Neural cell (in vitro differentiated cells): ENCODE measurements around the gene UQCC2. TPM values are rescaled to one million over a fixed set of nuclear protein-coding genes. Genes with fewer than 3 reads are reported as not detected.
A peak's percentile ranks its signal among the peaks of the same experiment; 100 is the strongest.

ENCODE experiments used
- H2AFZ ChIP-seq: fragments of 200-600, 300-800 bp; sonication (generic), shearing (Covaris generic); 2 replicates; pipeline ENCODE4 v1.6.0; 2014; ENCODE audit warnings: low read depth, mild to moderate bottlenecking, antibody characterized with exemption, low read length, moderate library complexity
- H3F3A ChIP-seq: fragments of 200-600 bp; shearing (Covaris generic); 2 replicates; pipeline ENCODE4 v1.6.1; 2016; ENCODE audit warnings: mild to moderate bottlenecking, moderate library complexity, mixed read lengths, antibody characterized with exemption, low read length; ENCODE audit not compliant: insufficient read depth, poor library complexity, severe bottlenecking
- H3K27ac ChIP-seq: fragments of 200-600, 300-800 bp; sonication (generic), shearing (Covaris generic); 2 replicates; pipeline ENCODE4 v1.5.1; 2014; ENCODE audit warnings: mild to moderate bottlenecking, low read length, moderate library complexity
- H3K27me3 ChIP-seq: fragments of 300-800, 200-600 bp; sonication (generic), shearing (Covaris generic); 2 replicates; pipeline ENCODE4 v1.6.0; 2014; ENCODE audit warnings: mild to moderate bottlenecking, low read depth, low read length, moderate library complexity; ENCODE audit not compliant: insufficient read depth
- H3K36me3 ChIP-seq: fragments of 300-800, 200-600 bp; sonication (generic), shearing (Covaris generic); 2 replicates; pipeline ENCODE4 v1.5.1; 2014; ENCODE audit warnings: mild to moderate bottlenecking, antibody characterized with exemption, low read length, moderate library complexity; ENCODE audit not compliant: insufficient read depth
- H3K4me2 ChIP-seq: fragments of 300-800, 200-600 bp; sonication (generic), shearing (Covaris generic); 2 replicates; pipeline ENCODE4 v1.6.0; 2014; ENCODE audit warnings: mild to moderate bottlenecking, low read length
- H3K4me3 ChIP-seq: fragments of 300-800, 200-600 bp; sonication (generic), shearing (Covaris generic); 2 replicates; pipeline ENCODE4 v1.5.1; 2014; ENCODE audit warnings: mild to moderate bottlenecking, low read length, moderate library complexity
- H3K79me2 ChIP-seq: fragments of 200-600 bp; shearing (Covaris generic); replicated peaks from 2 replicates; pipeline ENCODE4 v1.6.0; 2014; ENCODE audit warnings: mild to moderate bottlenecking, low read length, moderate library complexity; ENCODE audit not compliant: insufficient read depth
- H3K9ac ChIP-seq: fragments of 300-800, 200-600 bp; sonication (generic), shearing (Covaris generic); 2 replicates; pipeline ENCODE4 v1.6.1; 2016; ENCODE audit warnings: mild to moderate bottlenecking, low read length, mixed read lengths
- H3K9me2 ChIP-seq: fragments of 200-600 bp; shearing (Covaris generic); 2 replicates; pipeline ENCODE4 v1.6.1; 2016; ENCODE audit warnings: mild to moderate bottlenecking, low read length, mixed read lengths; ENCODE audit not compliant: insufficient read depth
- H3K9me3 ChIP-seq: fragments of 200-600, 300-800 bp; sonication (generic), shearing (Covaris generic); 2 replicates; pipeline ENCODE4 v1.6.1; 2016; ENCODE audit warnings: mild to moderate bottlenecking, mixed run types, low read length, moderate library complexity, mixed read lengths
- H4K20me1 ChIP-seq: fragments of 200-600 bp; shearing (Covaris generic); 2 replicates; pipeline ENCODE4 v1.6.1; 2016; ENCODE audit warnings: mild to moderate bottlenecking, mixed run types; ENCODE audit not compliant: insufficient read depth
- CTCF ChIP-seq: fragments of 450-650 bp; IDR thresholded peaks from 2 replicates; pipeline ENCODE4 v1.5.1; 2014; ENCODE audit warnings: antibody characterized with exemption, mild to moderate bottlenecking, moderate library complexity; ENCODE audit not compliant: poor library complexity, severe bottlenecking
- EP300 ChIP-seq: fragments of 450-650 bp; conservative IDR thresholded peaks from 2 replicates; pipeline ENCODE4 v1.6.1; 2014; ENCODE audit warnings: antibody characterized with exemption, mild to moderate bottlenecking, moderate library complexity; ENCODE audit not compliant: poor library complexity, severe bottlenecking
- EZH2 ChIP-seq: fragments of 200-600, 300-800 bp; shearing (Covaris generic), sonication (generic); IDR thresholded peaks from 2 replicates; pipeline ENCODE4 v1.6.1; 2014; ENCODE audit warnings: antibody characterized with exemption, low read length, borderline replicate concordance, mild to moderate bottlenecking; ENCODE audit not compliant: insufficient read depth, poor library complexity, severe bottlenecking
- MXI1 ChIP-seq: fragments of 450-650 bp; conservative IDR thresholded peaks from 2 replicates; pipeline ENCODE4 v1.6.1; 2014; ENCODE audit warnings: antibody characterized with exemption, mild to moderate bottlenecking; ENCODE audit not compliant: poor library complexity, severe bottlenecking
- POLR2AphosphoS5 ChIP-seq: IDR thresholded peaks from 2 replicates; pipeline ENCODE4 v1.6.1; 2012
- RAD21 ChIP-seq: fragments of 450-650 bp; conservative IDR thresholded peaks from 2 replicates; pipeline ENCODE4 v1.6.1; 2014; ENCODE audit warnings: antibody characterized with exemption, mild to moderate bottlenecking, moderate library complexity
- SMC3 ChIP-seq: fragments of 450-650 bp; conservative IDR thresholded peaks from 2 replicates; pipeline ENCODE4 v1.6.1; 2014; ENCODE audit warnings: antibody characterized with exemption, mild to moderate bottlenecking, moderate library complexity; ENCODE audit not compliant: poor library complexity
- polyA plus RNA-seq: library from polyadenylated mRNA; depleted of rRNA; stranded (reverse); fragments of >200 nt; gene quantifications from 2 replicates; pipeline ENCODE4 v1.2.3, GENCODE V29; 2014
- TF ChIP-seq, protein P1 (sequence below): IDR thresholded peaks from 2 replicates; pipeline ENCODE4 v1.6.1; 2012; ENCODE audit warnings: borderline replicate concordance

UQCC2 gene
- polyA plus RNA-seq, 1 donor from 2014 or later, result 123 TPM

DNA sequence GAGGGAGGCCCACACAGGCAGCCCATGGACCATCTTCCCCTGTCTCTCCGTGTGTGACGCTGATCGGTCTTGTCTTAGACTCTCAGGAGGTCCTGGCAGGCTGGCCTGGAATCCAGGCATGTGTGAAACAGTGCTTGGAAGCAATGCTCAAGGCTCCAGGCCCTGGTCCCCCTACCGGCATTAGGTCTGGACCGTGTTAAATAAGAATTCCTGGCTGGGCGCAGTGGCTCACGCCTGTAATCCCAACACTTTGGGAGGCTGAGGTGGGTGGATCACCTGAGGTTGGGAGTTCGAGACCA lies 22.2 kb upstream of the UQCC2 start:
- no peak overlapping the region for H3K4me2 ChIP-seq
- H3K27me3 ChIP-seq, result no peaks in the 10 kb centered on the region
- H3F3A ChIP-seq, result no peaks in the 10 kb centered on the region
- no peak overlapping the region for H2AFZ ChIP-seq
- no peaks in the 10 kb centered on the region for H4K20me1 ChIP-seq
- H3K79me2 ChIP-seq, result no peaks in the 10 kb centered on the region
- H3K9me3 ChIP-seq, result no peaks in the 10 kb centered on the region
- TF ChIP-seq POLR2AphosphoS5 (no peak), SMC3 (no peak)
- H3K9me2 ChIP-seq, result no peaks in the 10 kb centered on the region
- H3K27ac ChIP-seq, result no peak overlapping the region
- H3K36me3 ChIP-seq, result no peaks in the 10 kb centered on the region
- H3K9ac ChIP-seq, result no peak overlapping the region
- H3K4me3 ChIP-seq, result no peak overlapping the region

DNA sequence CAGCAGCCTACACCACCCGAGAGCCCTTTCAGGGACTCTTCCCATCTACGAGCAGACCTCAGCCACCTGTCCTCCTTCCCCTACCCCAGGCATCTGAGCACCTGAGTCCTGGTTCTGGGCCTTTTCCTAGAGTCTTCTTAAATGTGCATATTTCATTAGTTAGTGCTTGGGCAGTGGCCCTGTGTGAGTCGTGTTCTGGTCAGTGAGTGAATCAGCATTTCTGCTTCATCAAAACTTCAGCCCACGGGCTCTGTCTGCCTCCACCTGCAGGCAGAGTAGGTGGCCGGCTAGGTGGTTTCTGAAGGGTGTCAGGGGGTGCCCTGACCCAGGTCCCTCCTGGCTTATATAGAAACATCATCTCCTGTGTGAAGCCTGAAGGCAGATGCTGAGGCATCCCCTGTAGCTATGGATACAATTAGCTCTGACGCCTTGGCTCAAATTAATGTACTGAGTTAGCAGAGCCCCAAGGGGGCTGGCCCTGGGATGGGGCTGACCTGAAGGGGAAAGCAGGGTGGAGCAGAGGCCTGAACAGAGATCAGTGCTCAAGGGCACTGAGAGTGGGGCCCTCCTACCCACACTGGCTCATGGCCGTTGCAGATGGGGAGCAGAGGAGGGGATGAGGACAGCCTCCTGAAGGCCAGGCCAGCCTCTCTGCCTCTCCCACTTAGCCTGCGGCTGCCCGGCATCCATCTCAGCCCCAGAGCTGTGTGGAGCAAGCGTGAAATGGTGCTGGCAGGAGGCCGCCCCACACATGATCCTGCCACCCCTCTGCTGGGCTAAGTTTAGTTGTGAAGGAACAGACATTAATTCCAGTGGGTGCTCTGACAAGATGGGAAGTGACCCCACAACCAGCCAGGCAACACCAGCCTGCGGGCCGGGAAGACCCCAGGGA lies 21.6 kb upstream of the UQCC2 start:
- no peak overlapping the region for H2AFZ ChIP-seq
- no peaks in the 10 kb centered on the region for H3F3A ChIP-seq
- no peak overlapping the region for H3K4me2 ChIP-seq
- H3K36me3 ChIP-seq, result no peaks in the 10 kb centered on the region
- H3K27me3 ChIP-seq, result no peaks in the 10 kb centered on the region
- no peaks in the 10 kb centered on the region for H3K9me3 ChIP-seq
- H4K20me1 ChIP-seq, result no peaks in the 10 kb centered on the region
- H3K9ac ChIP-seq, result peak overlapping the region; percentile 9
- TF ChIP-seq, protein P1, sequence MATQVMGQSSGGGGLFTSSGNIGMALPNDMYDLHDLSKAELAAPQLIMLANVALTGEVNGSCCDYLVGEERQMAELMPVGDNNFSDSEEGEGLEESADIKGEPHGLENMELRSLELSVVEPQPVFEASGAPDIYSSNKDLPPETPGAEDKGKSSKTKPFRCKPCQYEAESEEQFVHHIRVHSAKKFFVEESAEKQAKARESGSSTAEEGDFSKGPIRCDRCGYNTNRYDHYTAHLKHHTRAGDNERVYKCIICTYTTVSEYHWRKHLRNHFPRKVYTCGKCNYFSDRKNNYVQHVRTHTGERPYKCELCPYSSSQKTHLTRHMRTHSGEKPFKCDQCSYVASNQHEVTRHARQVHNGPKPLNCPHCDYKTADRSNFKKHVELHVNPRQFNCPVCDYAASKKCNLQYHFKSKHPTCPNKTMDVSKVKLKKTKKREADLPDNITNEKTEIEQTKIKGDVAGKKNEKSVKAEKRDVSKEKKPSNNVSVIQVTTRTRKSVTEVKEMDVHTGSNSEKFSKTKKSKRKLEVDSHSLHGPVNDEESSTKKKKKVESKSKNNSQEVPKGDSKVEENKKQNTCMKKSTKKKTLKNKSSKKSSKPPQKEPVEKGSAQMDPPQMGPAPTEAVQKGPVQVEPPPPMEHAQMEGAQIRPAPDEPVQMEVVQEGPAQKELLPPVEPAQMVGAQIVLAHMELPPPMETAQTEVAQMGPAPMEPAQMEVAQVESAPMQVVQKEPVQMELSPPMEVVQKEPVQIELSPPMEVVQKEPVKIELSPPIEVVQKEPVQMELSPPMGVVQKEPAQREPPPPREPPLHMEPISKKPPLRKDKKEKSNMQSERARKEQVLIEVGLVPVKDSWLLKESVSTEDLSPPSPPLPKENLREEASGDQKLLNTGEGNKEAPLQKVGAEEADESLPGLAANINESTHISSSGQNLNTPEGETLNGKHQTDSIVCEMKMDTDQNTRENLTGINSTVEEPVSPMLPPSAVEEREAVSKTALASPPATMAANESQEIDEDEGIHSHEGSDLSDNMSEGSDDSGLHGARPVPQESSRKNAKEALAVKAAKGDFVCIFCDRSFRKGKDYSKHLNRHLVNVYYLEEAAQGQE, result no peak
- no peak for TF ChIP-seq EZH2
- no peak for TF ChIP-seq CTCF
- no peak for TF ChIP-seq EP300
- no peak for TF ChIP-seq MXI1
- TF ChIP-seq POLR2AphosphoS5, result no peak
- no peak for TF ChIP-seq RAD21
- H3K27ac ChIP-seq, result no peak overlapping the region
- no peak overlapping the region for H3K4me3 ChIP-seq
- no peaks in the 10 kb centered on the region for H3K9me2 ChIP-seq
- no peaks in the 10 kb centered on the region for H3K79me2 ChIP-seq
